ENCODE results near the gene ARMC9. TPM values are rescaled to one million over a fixed set of nuclear protein-coding genes. Genes with fewer than 3 reads are reported as not detected.

The ARMC9 gene
- polyA plus RNA-seq, 3 donors from 2014 or later, result 0.94 to 1.1 TPM; not detected in 1

DNA sequence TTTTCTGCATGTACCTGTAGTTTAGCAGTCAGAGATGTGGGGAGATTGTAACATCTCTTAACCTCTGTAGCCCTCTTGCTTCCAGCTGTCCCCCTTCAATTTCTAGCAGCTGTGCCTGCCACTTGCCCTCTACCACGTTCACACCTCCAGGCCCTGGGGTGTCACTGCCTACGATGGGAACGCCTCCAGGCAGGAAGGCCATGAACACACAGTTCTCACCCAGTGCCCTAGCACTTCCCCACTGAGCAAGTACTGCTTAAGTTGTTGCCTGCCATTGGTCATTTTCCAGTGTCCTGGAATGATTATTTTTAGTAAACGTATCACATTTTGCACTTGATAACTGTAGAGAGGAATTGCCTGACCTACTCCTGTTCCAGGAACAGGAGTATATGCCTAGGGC, 120.0 kb downstream of the ARMC9 start:
- H3K36me3 Mint-ChIP-seq, result peaks cover 9 to 14% (median 10%) of the 10 kb centered on the region in 3 donors
- H3K4me3 Mint-ChIP-seq, result no peak overlapping the region
- peaks cover 0 to 2% (median 0%) of the 10 kb centered on the region in 3 donors for H3K27me3 Mint-ChIP-seq (ENCODE audit: low read depth in 3 of 3)
- H3K27ac Mint-ChIP-seq, result no peak overlapping the region
- H3K4me1 Mint-ChIP-seq, result peaks cover 8 to 17% of the 10 kb centered on the region in 2 donors
- peaks cover 4 to 14% (median 9%) of the 10 kb centered on the region in 6 donors for H3K9me3 Mint-ChIP-seq
- DNase-seq, result no peak

DNA sequence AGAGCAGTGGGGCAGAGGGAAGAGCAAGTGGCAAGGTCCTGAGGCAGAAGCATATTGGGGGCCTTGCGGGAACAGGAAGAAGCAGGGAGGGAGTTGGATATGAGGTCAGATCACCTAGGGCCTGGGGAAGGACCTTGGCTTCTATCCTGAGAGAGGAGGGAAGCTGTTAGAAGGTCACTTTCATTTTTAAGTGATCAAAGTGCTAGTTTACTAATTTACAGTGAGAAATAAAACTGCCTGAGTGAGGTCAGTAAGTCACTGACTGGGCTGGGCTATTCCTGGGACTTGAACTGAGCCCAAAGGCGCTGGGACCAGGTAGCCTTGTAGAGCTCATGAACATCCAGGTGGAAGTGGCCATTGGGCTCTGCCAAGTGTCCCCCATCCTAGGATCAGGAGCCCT, 120.5 kb downstream of the ARMC9 start:
- H3K4me1 Mint-ChIP-seq, result peaks cover 8 to 17% of the 10 kb centered on the region in 2 donors
- H3K27ac Mint-ChIP-seq, result no peak overlapping the region
- H3K9me3 Mint-ChIP-seq, result peaks cover 4 to 14% (median 9%) of the 10 kb centered on the region in 6 donors
- peaks cover 9 to 14% (median 10%) of the 10 kb centered on the region in 3 donors for H3K36me3 Mint-ChIP-seq
- no peak for DNase-seq
- H3K27me3 Mint-ChIP-seq (ENCODE audit: low read depth in 3 of 3), result peaks cover 0 to 2% (median 0%) of the 10 kb centered on the region in 3 donors
- no peak overlapping the region for H3K4me3 Mint-ChIP-seq

DNA sequence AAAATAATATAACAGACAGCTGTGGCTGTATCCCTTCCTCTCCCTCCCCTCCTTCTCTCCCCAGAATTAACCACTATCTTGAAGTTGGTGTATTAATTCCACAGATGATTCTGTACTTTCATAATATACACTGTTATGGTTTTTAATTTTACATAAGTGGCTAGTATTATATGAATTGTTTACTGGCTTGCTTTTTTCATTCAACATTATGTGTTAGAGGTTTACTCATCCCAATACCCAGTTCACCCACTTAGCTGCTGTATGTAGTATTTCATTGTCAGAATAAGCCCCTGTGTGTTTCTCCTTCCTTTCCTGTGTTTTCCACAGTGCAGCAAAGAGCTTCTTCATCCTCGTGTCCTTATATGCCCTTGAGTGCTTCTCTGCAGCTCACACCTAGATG, 121.4 kb downstream of the ARMC9 start:
- no peak for DNase-seq
- peak overlapping the region in 1 of 6 donors; percentile 31 for H3K27ac Mint-ChIP-seq
- peaks cover 9 to 14% (median 10%) of the 10 kb centered on the region in 3 donors for H3K36me3 Mint-ChIP-seq
- H3K9me3 Mint-ChIP-seq, result peaks cover 4 to 14% (median 9%) of the 10 kb centered on the region in 6 donors
- H3K4me1 Mint-ChIP-seq, result peaks cover 8 to 17% of the 10 kb centered on the region in 2 donors
- H3K4me3 Mint-ChIP-seq, result no peak overlapping the region
- peaks cover 0 to 2% (median 0%) of the 10 kb centered on the region in 3 donors for H3K27me3 Mint-ChIP-seq (ENCODE audit: low read depth in 3 of 3)

DNA sequence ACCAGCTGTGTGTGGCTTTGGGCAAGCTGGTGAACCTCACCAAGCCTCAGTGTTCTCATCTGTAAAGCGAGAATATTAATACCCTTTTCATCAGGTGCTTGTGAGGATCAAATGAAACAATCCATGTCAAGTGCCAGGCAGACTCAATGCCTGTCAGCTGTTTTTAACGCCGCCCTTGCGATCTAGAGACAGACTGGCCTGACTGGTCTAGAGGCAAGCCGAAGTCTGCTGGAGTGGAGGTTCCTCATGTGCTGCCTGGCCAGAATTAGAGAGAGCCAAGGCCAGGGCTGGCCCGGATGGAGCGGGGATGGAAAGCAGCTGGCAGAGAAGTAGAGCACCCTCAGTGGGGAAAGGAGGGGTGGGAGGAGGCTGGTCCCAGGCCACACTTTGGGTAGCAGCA, 122.6 kb downstream of the ARMC9 start:
- peaks cover 8 to 17% of the 10 kb centered on the region in 2 donors for H3K4me1 Mint-ChIP-seq
- peaks cover 9 to 11% (median 10%) of the 10 kb centered on the region in 3 donors for H3K36me3 Mint-ChIP-seq
- H3K27me3 Mint-ChIP-seq (ENCODE audit: low read depth in 3 of 3), result peaks cover 0 to 2% (median 0%) of the 10 kb centered on the region in 3 donors
- no peak overlapping the region for H3K4me3 Mint-ChIP-seq
- peak overlapping the region in 1 of 6 donors; percentile 60 for H3K27ac Mint-ChIP-seq
- H3K9me3 Mint-ChIP-seq, result peaks cover 4 to 14% (median 8%) of the 10 kb centered on the region in 6 donors
- no peak for DNase-seq

DNA sequence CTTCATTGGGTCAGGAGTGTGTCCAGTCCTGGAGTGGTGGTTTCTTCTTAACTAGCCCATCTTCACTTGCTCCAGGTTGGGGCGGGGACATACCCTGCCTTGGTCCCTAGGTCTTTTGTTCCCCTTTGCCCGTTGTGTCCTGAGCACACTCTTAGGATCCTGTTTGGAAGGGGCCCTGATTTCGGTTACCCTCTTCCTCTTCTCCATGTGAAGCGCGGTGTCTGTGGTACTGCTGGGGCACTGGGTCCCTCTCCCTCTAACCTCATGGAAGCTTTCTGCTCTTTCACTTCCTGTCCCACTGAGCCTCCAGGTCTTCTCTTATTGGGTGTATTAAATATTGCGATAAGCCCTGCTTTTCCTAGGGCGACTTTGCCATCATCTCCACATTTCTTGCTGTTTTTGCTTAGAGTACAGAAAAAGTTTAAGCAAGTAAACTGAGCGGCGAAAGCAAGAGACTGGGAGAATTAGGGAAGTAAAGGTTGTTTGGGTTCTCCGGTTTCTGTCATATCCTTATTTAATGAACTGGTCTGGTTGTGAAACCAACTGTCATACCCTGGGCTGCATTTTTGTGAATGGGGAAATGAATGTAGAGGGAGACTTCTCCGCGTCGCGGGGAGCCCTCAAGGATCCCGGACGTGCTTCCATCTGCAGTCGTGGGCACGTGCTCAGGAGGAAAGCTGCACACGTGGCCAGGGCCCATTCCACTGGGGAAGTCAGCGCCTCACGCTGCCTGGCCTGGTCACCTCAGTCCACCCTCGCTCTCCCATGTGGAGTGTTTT, 123.3 kb downstream of the ARMC9 start:
- H3K27ac Mint-ChIP-seq, result peak overlapping the region in 1 of 6 donors; percentile 19
- H3K27me3 Mint-ChIP-seq (ENCODE audit: low read depth in 3 of 3), result peaks cover 0 to 2% (median 0%) of the 10 kb centered on the region in 3 donors
- peak overlapping the region in 2 of 5 donors; percentile 10 to 20 for H3K4me3 Mint-ChIP-seq
- peaks cover 8 to 17% of the 10 kb centered on the region in 2 donors for H3K4me1 Mint-ChIP-seq
- no peak for DNase-seq
- H3K36me3 Mint-ChIP-seq, result peaks cover 9 to 10% (median 10%) of the 10 kb centered on the region in 3 donors
- peaks cover 4 to 12% (median 8%) of the 10 kb centered on the region in 6 donors for H3K9me3 Mint-ChIP-seq

DNA sequence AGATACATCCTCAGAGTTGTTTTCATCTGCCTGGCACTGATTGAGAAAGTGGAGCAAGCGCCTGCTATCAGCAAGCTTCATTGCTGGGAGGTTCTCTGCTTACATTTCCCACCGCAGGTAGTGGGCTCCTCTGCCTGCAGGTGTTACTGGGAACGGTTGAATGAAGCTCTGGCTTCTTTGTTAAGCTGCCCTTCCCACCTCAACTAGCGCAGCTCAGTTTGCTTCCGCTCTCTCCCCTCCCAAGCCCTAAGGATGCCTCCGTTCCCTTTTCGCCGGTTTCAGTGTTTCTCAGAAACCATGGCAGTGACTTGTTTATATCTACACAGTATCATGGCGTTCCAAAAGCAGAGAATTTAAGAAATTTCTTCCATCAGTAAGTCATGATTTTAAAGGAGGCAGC, 124.9 kb downstream of the ARMC9 start:
- Mint-ChIP-seq H3K9me3 (no peaks in the 10 kb centered on the region), H3K4me3 (peak overlapping the region in 1 of 5 donors; percentile 40), H3K27me3 (ENCODE audit: low read depth in 3 of 3) (peaks cover 0 to 2% (median 0%) of the 10 kb centered on the region in 3 donors), H3K4me1 (peaks cover 8 to 15% of the 10 kb centered on the region in 2 donors), H3K36me3 (no peaks in the 10 kb centered on the region), H3K27ac (no peak overlapping the region)
- DNase-seq, result no peak

DNA sequence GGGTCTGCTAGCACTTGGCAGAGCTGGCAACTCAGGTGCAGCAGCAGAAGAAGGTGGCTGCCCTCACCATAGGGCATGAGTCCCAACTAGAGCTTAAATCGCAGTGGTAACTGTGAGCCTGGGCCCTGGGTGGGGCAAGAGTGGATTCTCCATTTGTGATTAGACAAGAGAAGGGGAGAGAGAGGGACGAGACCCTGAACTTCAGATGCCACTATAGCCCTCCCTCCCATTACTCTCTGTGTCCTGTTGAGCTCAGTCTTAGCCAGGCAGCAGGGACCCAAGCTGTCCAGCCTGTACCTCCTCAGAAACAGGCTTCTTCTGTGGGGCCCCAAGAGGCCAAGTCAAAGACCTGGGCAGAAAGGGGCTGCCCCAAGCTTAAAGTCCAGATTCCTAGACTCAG, 127.4 kb downstream of the ARMC9 start:
- no peak for DNase-seq
- Mint-ChIP-seq H3K27ac (no peak overlapping the region), H3K27me3 (ENCODE audit: low read depth in 3 of 3) (peaks cover 0 to 2% (median 0%) of the 10 kb centered on the region in 3 donors), H3K36me3 (no peaks in the 10 kb centered on the region), H3K4me3 (no peak overlapping the region), H3K4me1 (peaks cover 3 to 8% of the 10 kb centered on the region in 2 donors), H3K9me3 (no peaks in the 10 kb centered on the region)

DNA sequence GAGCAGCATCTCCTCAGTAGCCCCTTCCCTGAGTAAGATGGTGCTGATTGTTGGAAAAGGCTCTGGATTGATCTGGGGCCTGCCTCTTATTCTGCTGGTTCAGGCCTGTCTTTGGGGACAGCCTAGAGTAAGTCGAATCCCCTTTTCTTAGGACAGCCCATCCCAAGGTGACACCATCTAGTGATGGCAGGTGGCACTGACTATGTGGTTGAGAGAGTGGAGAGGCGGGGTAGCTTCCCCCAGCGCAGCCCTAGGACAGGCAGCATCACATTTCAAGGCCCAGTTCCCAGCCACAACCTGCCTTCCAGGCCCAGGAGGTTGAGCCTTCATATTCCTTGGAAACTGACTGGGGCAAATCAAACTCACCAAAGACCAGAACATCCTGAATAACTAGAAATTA, 128.0 kb downstream of the ARMC9 start:
- Mint-ChIP-seq H3K27ac (no peak overlapping the region), H3K36me3 (no peaks in the 10 kb centered on the region), H3K4me1 (peaks cover 3 to 8% of the 10 kb centered on the region in 2 donors), H3K9me3 (no peaks in the 10 kb centered on the region), H3K27me3 (ENCODE audit: low read depth in 3 of 3) (peaks cover 0 to 3% (median 0%) of the 10 kb centered on the region in 3 donors), H3K4me3 (no peak overlapping the region)
- no peak for DNase-seq

DNA sequence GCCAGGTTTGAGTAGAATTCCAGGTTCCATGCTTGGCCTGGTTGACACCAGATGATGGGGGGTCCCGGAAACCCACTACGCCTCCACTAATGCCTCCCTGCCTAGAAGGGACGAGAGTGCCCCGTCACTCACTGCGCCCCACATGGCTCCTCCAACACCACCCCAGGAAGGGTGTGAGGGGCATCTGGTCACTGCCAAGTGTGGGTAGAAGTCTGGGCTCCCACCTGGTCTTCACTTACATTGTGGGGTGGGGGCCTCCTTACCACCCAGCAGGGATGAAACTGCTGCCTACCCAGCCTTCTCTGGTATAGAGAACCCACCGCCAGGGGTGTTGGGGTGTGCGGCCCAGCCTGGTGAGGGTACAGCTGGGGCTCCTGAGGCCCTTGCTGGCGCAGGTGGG, 131.9 kb downstream of the ARMC9 start:
- Mint-ChIP-seq H3K27me3 (ENCODE audit: low read depth in 3 of 3) (peaks cover 0 to 1% (median 0%) of the 10 kb centered on the region in 3 donors), H3K4me1 (no peaks in the 10 kb centered on the region), H3K4me3 (no peak overlapping the region), H3K36me3 (no peaks in the 10 kb centered on the region), H3K27ac (no peak overlapping the region), H3K9me3 (no peaks in the 10 kb centered on the region)
- DNase-seq, result no peak

DNA sequence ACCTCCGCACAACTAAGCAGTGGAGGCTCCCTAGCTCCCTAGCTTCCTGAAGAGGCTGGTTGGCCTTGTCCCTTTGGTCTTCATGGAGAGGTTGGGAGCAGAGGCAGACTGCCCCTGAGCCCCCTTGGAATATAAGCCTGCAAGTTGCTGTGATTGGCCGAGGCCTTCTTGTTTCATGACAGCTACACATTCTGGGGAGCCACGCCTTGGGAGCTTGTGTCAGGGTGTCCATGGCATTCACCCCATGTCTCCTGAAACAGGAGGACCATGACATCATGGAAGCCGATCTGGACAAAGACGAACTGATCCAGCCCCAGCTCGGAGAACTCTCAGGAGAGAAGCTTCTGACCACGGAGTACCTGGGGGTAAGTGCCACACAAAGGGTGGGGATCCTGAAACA, 133.1 kb downstream of the ARMC9 start:
- H3K4me1 Mint-ChIP-seq, result no peaks in the 10 kb centered on the region
- H3K4me3 Mint-ChIP-seq, result no peak overlapping the region
- peaks cover 0 to 1% (median 0%) of the 10 kb centered on the region in 3 donors for H3K27me3 Mint-ChIP-seq (ENCODE audit: low read depth in 3 of 3)
- no peak for DNase-seq
- H3K36me3 Mint-ChIP-seq, result no peaks in the 10 kb centered on the region
- H3K9me3 Mint-ChIP-seq, result no peaks in the 10 kb centered on the region
- no peak overlapping the region for H3K27ac Mint-ChIP-seq

DNA sequence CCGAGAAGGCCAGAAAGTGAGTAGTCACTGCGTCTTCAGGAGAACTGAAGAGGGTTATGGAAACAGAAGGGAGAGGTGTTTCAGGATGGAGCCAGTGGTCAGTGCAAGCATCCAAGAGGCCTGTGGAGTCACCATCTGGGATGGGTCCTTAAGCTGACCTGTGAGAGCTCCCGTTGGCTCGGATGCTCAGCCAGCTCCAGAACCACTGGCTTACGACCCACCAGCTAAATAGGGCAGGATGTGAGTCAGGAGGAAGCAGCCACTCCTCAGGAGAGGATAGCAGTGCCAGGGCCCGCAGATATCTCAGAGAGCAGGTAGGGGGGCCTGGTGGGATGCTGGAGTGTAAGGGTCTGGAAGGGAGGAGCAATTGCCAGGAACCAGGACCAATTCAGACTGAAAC, 134.0 kb downstream of the ARMC9 start:
- Mint-ChIP-seq H3K4me3 (no peak overlapping the region), H3K4me1 (no peaks in the 10 kb centered on the region), H3K27ac (peak overlapping the region in 1 of 6 donors; percentile 4), H3K27me3 (ENCODE audit: low read depth in 3 of 3) (peaks cover 0 to 1% (median 0%) of the 10 kb centered on the region in 3 donors), H3K9me3 (no peaks in the 10 kb centered on the region), H3K36me3 (no peaks in the 10 kb centered on the region)
- no peak for DNase-seq

DNA sequence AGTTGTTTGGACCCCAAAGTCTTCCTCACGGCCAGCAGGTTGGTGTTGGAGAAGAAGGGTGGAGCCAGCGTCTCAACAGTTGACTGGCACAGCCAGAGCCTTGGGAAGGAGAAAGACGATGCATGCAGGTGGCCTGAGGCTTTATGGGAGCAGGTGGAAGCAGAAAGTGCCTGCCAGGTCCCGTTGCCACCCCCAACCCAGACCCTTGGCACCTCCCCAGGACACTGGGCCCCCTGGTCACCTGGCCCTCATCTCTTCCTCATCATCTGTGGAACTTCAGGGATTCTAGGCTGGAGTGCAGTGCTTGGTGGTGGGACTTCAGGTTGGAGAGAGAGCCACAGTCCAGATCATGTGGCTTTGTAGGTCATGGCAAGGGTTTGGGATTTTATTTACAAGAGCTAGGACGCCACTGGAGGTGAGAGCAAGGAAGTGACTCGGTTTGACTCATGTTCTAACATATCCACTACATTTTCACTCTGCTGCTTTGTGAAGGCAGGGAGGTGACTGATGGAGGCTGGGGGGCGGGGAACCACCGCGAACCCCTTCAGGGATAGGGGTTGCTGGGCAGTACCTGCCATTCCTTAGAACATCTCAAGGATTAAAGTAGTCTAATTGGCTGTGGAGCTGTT, 134.6 kb downstream of the ARMC9 start:
- peaks cover 0 to 1% (median 0%) of the 10 kb centered on the region in 3 donors for H3K27me3 Mint-ChIP-seq (ENCODE audit: low read depth in 3 of 3)
- no peaks in the 10 kb centered on the region for H3K4me1 Mint-ChIP-seq
- no peak for DNase-seq
- H3K9me3 Mint-ChIP-seq, result no peaks in the 10 kb centered on the region
- H3K4me3 Mint-ChIP-seq, result no peak overlapping the region
- peak overlapping the region in 2 of 6 donors; percentile 4 to 45 for H3K27ac Mint-ChIP-seq
- H3K36me3 Mint-ChIP-seq, result no peaks in the 10 kb centered on the region

DNA sequence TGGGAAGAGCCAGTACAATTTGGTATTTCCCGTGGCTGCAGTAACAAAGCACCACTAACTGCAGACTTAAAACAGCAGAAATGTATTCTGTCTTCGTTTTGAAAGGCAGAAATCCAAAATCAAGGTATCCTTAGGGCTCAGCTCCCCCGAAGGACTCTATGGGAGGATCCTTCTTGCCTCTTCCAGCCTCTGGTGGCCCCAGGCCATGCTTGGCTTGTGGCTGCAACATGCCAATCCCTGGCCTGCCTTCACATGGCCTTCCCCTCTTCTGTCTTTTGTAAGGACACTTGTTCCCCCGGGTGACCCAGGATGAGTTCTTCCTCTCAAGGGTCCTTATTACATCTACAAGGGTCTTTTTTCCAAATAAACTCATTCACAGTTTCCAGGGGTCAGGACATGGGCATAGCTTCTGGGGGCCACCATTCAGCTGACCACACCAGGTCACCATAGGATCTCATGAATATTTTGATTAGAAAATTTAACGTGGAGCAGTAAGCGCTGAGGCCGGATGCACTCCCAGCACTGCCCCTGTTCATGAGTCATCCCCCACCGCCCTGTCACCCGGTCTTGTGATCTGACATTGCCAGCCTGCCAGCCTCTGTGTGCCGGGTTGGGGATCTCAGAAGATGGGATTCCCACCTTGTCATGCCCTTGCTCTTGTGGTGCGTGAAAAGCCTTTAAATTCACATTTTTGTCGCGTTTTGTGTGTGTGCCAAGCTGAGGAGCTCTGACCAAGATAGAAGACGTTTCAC, 135.9 kb downstream of the ARMC9 start:
- Mint-ChIP-seq H3K4me1 (no peaks in the 10 kb centered on the region), H3K27ac (peak overlapping the region in 2 of 6 donors; percentile 21 to 46), H3K36me3 (no peaks in the 10 kb centered on the region), H3K9me3 (no peaks in the 10 kb centered on the region), H3K27me3 (ENCODE audit: low read depth in 3 of 3) (peaks cover 0 to 1% (median 0%) of the 10 kb centered on the region in 3 donors), H3K4me3 (no peak overlapping the region)
- DNase-seq, result no peak

Data from immature natural killer cell (primary cell).